A549 (cell line): Measurements from ENCODE around the gene SPAG5. TPM values are rescaled to one million over a fixed set of nuclear protein-coding genes. Genes with fewer than 3 reads are reported as not detected.
A peak's percentile ranks its signal among the peaks of the same experiment; 100 is the strongest.

ENCODE experiments used
- ATAC-seq, 2 experiments: fragments of 200-7000 bp in 1 of 2; fragments of >200 bp in 1 of 2; cut with Nextera tagmentation in 1 of 2; cut with Tn5 transposase in 1 of 2; 3 replicates each; pipeline versions ENCODE4 v1.8.0 to v1.9.1; 2018 to 2020; ENCODE audit warnings: mild to moderate bottlenecking in 1 of 2, moderate library complexity in 1 of 2
- CTCF ChIA-PET: fragments of 300-600 bp; sonication (Branson Sonifier 250); formaldehyde crosslinking; extraction: SDS; loops from one replicate; lab custom pipeline; 2021; ENCODE audit warnings: antibody characterized with exemption, inconsistent platforms; lab: Yijun Ruan, JAX
- POLR2A ChIA-PET: fragments of 350-600 bp; formaldehyde crosslinking; extraction: SDS; loops from one replicate; lab custom pipeline; 2021; ENCODE audit warnings: antibody characterized with exemption, inconsistent platforms; lab: Yijun Ruan, JAX
- DNase-seq, 2 experiments: peaks; one replicate each; pipeline versions ENCODE4 v3.0.0 to v3.0.0-alpha.2; 2011 to 2016; ENCODE audit warnings: low read depth in 1 of 2, low spot score in 1 of 2
- FAIRE-seq: peaks from 2 replicates; lab custom pipeline; 2011; peaks lifted over from hg19 to GRCh38; lab: Jason Lieb, UNC
- H3K27ac ChIP-seq, 2 experiments: fragments of >200 bp; sonication (Bioruptor Twin); formaldehyde crosslinking; 3 replicates each; pipeline ENCODE4 v1.5.1; 2016 to 2017
- H3K4me1 ChIP-seq: fragments of >200 bp; sonication (Bioruptor Twin); formaldehyde crosslinking; 3 replicates; pipeline ENCODE4 v1.6.1; 2016
- H3K4me2 ChIP-seq: fragments of >200 bp; sonication (Bioruptor Twin); formaldehyde crosslinking; 3 replicates; pipeline ENCODE4 v1.6.1; 2016
- H3K4me3 ChIP-seq: fragments of >200 bp; sonication (Bioruptor Twin); formaldehyde crosslinking; 3 replicates; pipeline ENCODE4 v1.5.1; 2016
- H3K9me3 ChIP-seq: fragments of >200 bp; sonication (Bioruptor Twin); formaldehyde crosslinking; 3 replicates; pipeline ENCODE4 v1.6.1; 2016
- BHLHE40 ChIP-seq: IDR thresholded peaks from 2 replicates; pipeline ENCODE4 v1.6.1; 2012; ENCODE audit warnings: low read depth, low read length, inconsistent platforms
- CEBPB ChIP-seq, 2 experiments: fragments of >200 bp in 1 of 2; sonication (Bioruptor Twin) in 1 of 2; formaldehyde crosslinking in 1 of 2; IDR thresholded peaks; 2 replicates each; pipeline ENCODE4 v1.6.1; 2012 to 2016
- CHD2 ChIP-seq: fragments of 150-350 bp; IDR thresholded peaks from 2 replicates; pipeline ENCODE4 v1.6.1; 2014; ENCODE audit warnings: low read length; ENCODE audit not compliant: partially characterized antibody
- EP300 ChIP-seq, 2 experiments: fragments of >200 bp; sonication (Bioruptor Twin); formaldehyde crosslinking; IDR thresholded peaks; 2 replicates in 1 of 2; 3 replicates in 1 of 2; pipeline ENCODE4 v1.6.1; 2016 to 2017
- ESRRA ChIP-seq: fragments of 150-350 bp; IDR thresholded peaks from 2 replicates; pipeline ENCODE4 v1.6.1; 2014; ENCODE audit warnings: mild to moderate bottlenecking, low read length, borderline replicate concordance
- FOSL2 ChIP-seq, 2 experiments: fragments of 450-650 bp in 1 of 2; fragments of >200 bp in 1 of 2; sonication (Bioruptor Twin) in 1 of 2; formaldehyde crosslinking; IDR thresholded peaks; 2 replicates each; pipeline versions ENCODE4 v1.5.0 to v1.6.1; 2016 to 2020; ENCODE audit warnings: mild to moderate bottlenecking in 1 of 2, moderate library complexity in 1 of 2
- KDM5A ChIP-seq: fragments of 200-600 bp; sonication (generic); IDR thresholded peaks from 2 replicates; pipeline ENCODE4 v1.6.1; 2016; ENCODE audit warnings: antibody characterized with exemption, mild to moderate bottlenecking
- MAFK ChIP-seq: fragments of 450-650 bp; IDR thresholded peaks from 2 replicates; pipeline ENCODE4 v1.6.1; 2014; ENCODE audit not compliant: partially characterized antibody
- MYC ChIP-seq: IDR thresholded peaks from 2 replicates; pipeline ENCODE4 v1.6.1; 2012; ENCODE audit warnings: mild to moderate bottlenecking, inconsistent platforms, low read length, improper control_type of control experiment, borderline replicate concordance
- NFE2L2 ChIP-seq: fragments of 150-350 bp; conservative IDR thresholded peaks from 2 replicates; pipeline ENCODE4 v1.6.1; 2014; ENCODE audit warnings: low read length
- RAD21 ChIP-seq, 2 experiments: fragments of >200 bp in 1 of 2; sonication (Bioruptor Twin) in 1 of 2; formaldehyde crosslinking in 1 of 2; IDR thresholded peaks in 1 of 2; conservative IDR thresholded peaks in 1 of 2; 2 replicates in 1 of 2; 3 replicates in 1 of 2; pipeline ENCODE4 v1.6.1; 2012 to 2018; ENCODE audit warnings: inconsistent platforms in 1 of 2
- RCOR1 ChIP-seq: fragments of 150-350 bp; IDR thresholded peaks from 2 replicates; pipeline ENCODE4 v1.6.1; 2014; ENCODE audit warnings: antibody characterized with exemption, low read length, low read depth
- RFX5 ChIP-seq: fragments of 450-650 bp; IDR thresholded peaks from 2 replicates; pipeline ENCODE4 v1.7.1; 2014; ENCODE audit warnings: antibody characterized with exemption, mild to moderate bottlenecking, moderate library complexity
- TP53 ChIP-seq: fragments of 250-450 bp; sonication (Bioruptor Pico); IDR thresholded peaks from 2 replicates; pipeline ENCODE4 v1.5.0; 2021; ENCODE audit warnings: mild to moderate bottlenecking, moderate library complexity
- ZC3H11A ChIP-seq: fragments of 450-650 bp; IDR thresholded peaks from 2 replicates; pipeline ENCODE4 v1.6.1; 2014; ENCODE audit warnings: antibody characterized with exemption, mild to moderate bottlenecking
- WGBS: methylation state at CpG from one replicate; pipeline ENCODE4 v1.1.6; 2017; ENCODE audit errors: missing lambda C conversion rate; 5-methylcytosine and 5-hydroxymethylcytosine counted together
- polyA plus RNA-seq, 4 experiments: library from polyadenylated mRNA; depleted of rRNA in 3 of 4; stranded (reverse); fragments of >200 nt; fragmentation: RNase III in 1 of 4; extraction: RNeasy Plus Mini Kit Qiagen cat#74134 plus additional on column Dnase treatment in 1 of 4; gene quantifications; 2 replicates in 3 of 4; 3 replicates in 1 of 4; pipeline ENCODE4 v1.2.3, GENCODE V29; 2011 to 2017
- TF ChIP-seq, protein P1 (sequence below): fragments of 150-350 bp; IDR thresholded peaks from 2 replicates; pipeline ENCODE4 v1.6.1; 2014; ENCODE audit warnings: low read depth, mild to moderate bottlenecking, low read length
- TF ChIP-seq, protein P2 (sequence below): fragments of >200 bp; sonication (Bioruptor Twin); formaldehyde crosslinking; IDR thresholded peaks from 3 replicates; pipeline ENCODE4 v1.6.1; 2016
- TF ChIP-seq, protein P3 (sequence below): fragments of 200-600 bp; sonication (generic); IDR thresholded peaks from 2 replicates; pipeline ENCODE4 v1.6.1; 2016; ENCODE audit warnings: antibody characterized with exemption, mild to moderate bottlenecking, moderate library complexity

Gene SPAG5
- polyA plus RNA-seq, 2 of the 4 experiments (the other 2 are of a cell fraction), result 111 TPM

DNA sequence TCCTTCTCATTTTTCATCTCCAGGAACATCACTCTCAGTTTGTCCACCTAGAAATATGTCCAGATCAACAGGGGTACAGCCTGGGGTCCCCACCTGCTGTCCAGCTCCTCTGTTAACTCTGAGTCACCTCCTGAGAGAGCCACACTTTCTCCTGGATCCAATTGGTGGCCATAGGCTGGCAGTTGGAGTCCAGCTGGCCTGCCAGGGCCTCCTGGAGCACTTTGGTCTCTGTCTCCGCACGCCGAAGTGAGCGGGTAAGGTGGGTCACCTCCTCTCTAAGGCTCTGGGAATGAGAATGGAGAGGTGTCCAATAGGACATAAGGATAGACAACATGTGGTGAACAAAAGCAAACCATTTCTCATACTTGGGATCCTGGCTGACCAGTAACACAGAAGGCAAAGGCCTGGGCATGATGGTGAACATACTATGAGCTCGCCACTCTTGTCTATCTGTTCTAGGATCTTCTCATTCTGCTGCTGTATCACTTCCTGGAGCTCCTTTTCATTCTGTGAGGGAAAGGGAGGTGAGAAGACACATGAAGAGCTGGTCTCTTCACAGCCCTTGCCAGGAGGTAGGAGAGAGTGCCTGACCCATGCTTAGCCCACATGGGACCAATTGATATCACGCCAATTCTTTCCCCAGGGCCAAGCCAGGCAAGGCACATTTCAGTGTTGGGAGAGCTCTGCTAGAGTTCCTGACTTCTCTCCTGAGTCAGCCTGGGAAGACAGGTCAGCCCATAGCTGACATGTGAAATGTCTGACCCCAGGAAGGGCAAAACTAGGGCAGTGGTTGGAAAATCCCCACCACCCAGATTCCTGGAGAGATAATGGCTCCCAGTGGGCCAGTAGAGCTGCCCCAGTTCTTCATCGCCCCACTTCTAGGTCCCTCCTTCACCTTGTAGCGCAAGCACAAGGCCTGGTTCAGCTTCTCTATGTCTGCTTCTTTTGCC, 20.3 kb downstream of the SPAG5 start:
- ChIA-PET CTCF (interaction anchor here (0.9 to 1.7 kb wide), 4 partner anchors 34 to 83 kb away, joined by 3 to 8 read pairs (median 6); no protein-coding TSS in a partner anchor), POLR2A (no interaction called here)
- peaks cover 4% of the 10 kb centered on the region; the same call in 2 of the 3 replicates for H3K4me1 ChIP-seq
- 96% methylated on average over 8 of the region's 8 CpGs for WGBS
- H3K4me2 ChIP-seq, result no peak overlapping the region
- no peak for ATAC-seq
- no peak overlapping the region for H3K27ac ChIP-seq
- no peak overlapping the region for H3K4me3 ChIP-seq
- FAIRE-seq, result no peak
- H3K9me3 ChIP-seq, result no peaks in the 10 kb centered on the region
- no peak for DNase-seq
- TF ChIP-seq FOSL2 (IDR thresholded peaks at IDR 0.05), result no peak
- no peak for TF ChIP-seq FOSL2 (CRISPR knock-in tag; IDR thresholded peaks at IDR 0.05)
- TF ChIP-seq NFE2L2, result no peak
- no peak for TF ChIP-seq RAD21 (conservative IDR thresholded peaks at IDR 0.05 in 1 of 2, IDR thresholded peaks at IDR 0.05 in 1 of 2)
- no peak for TF ChIP-seq MYC
- TF ChIP-seq CEBPB (IDR thresholded peaks at IDR 0.05), result no peak

DNA sequence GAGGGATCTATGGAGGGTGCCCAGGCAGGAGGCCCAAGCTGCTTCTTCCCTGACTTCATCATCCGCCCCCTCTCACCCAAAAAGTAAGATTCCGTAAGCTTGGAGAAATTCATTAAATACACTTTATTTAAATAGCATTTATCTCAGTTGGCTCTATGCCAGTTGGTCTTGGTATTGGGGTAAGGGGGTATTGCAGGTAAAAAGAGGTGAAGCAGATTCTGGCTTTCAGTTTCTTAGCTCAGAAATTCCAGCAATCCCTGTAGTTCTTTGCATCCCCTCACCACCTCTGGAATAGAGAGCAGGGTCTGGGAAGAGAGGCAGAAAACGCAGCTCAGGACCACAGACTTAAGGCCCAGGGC, 21.4 kb downstream of the SPAG5 start:
- no peak overlapping the region for H3K27ac ChIP-seq
- 96% methylated on average over 3 of the region's 3 CpGs for WGBS
- FAIRE-seq (no peak), DNase-seq (no peak), ATAC-seq (no peak)
- ChIA-PET CTCF (interaction anchor here (0.6 to 1.9 kb wide), 7 partner anchors 8 to 254 kb away, joined by 3 to 8 read pairs (median 6); no protein-coding TSS in a partner anchor), POLR2A (no interaction called here)
- no peaks in the 10 kb centered on the region for H3K9me3 ChIP-seq
- H3K4me2 ChIP-seq, result peak overlapping the region; percentile 36; the same call in 2 of the 3 replicates
- H3K4me3 ChIP-seq, result no peak overlapping the region
- H3K4me1 ChIP-seq, result peaks cover 14% of the 10 kb centered on the region
- no peak for TF ChIP-seq RFX5
- no peak for TF ChIP-seq MAFK
- no peak for TF ChIP-seq CHD2
- TF ChIP-seq TP53, result no peak
- no peak for TF ChIP-seq BHLHE40
- TF ChIP-seq, protein P1, sequence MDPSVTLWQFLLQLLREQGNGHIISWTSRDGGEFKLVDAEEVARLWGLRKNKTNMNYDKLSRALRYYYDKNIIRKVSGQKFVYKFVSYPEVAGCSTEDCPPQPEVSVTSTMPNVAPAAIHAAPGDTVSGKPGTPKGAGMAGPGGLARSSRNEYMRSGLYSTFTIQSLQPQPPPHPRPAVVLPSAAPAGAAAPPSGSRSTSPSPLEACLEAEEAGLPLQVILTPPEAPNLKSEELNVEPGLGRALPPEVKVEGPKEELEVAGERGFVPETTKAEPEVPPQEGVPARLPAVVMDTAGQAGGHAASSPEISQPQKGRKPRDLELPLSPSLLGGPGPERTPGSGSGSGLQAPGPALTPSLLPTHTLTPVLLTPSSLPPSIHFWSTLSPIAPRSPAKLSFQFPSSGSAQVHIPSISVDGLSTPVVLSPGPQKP, result no peak
- no peak for TF ChIP-seq ZC3H11A
- TF ChIP-seq KDM5A, result no peak
- TF ChIP-seq ESRRA, result no peak
- TF ChIP-seq FOSL2 (IDR thresholded peaks at IDR 0.05), result no peak
- TF ChIP-seq FOSL2 (CRISPR knock-in tag; IDR thresholded peaks at IDR 0.05), result no peak
- TF ChIP-seq, protein P2, sequence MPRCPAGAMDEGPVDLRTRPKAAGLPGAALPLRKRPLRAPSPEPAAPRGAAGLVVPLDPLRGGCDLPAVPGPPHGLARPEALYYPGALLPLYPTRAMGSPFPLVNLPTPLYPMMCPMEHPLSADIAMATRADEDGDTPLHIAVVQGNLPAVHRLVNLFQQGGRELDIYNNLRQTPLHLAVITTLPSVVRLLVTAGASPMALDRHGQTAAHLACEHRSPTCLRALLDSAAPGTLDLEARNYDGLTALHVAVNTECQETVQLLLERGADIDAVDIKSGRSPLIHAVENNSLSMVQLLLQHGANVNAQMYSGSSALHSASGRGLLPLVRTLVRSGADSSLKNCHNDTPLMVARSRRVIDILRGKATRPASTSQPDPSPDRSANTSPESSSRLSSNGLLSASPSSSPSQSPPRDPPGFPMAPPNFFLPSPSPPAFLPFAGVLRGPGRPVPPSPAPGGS, result no peak
- no peak for TF ChIP-seq EP300 (IDR thresholded peaks at IDR 0.05)
- TF ChIP-seq RCOR1, result no peak
- TF ChIP-seq, protein P3, sequence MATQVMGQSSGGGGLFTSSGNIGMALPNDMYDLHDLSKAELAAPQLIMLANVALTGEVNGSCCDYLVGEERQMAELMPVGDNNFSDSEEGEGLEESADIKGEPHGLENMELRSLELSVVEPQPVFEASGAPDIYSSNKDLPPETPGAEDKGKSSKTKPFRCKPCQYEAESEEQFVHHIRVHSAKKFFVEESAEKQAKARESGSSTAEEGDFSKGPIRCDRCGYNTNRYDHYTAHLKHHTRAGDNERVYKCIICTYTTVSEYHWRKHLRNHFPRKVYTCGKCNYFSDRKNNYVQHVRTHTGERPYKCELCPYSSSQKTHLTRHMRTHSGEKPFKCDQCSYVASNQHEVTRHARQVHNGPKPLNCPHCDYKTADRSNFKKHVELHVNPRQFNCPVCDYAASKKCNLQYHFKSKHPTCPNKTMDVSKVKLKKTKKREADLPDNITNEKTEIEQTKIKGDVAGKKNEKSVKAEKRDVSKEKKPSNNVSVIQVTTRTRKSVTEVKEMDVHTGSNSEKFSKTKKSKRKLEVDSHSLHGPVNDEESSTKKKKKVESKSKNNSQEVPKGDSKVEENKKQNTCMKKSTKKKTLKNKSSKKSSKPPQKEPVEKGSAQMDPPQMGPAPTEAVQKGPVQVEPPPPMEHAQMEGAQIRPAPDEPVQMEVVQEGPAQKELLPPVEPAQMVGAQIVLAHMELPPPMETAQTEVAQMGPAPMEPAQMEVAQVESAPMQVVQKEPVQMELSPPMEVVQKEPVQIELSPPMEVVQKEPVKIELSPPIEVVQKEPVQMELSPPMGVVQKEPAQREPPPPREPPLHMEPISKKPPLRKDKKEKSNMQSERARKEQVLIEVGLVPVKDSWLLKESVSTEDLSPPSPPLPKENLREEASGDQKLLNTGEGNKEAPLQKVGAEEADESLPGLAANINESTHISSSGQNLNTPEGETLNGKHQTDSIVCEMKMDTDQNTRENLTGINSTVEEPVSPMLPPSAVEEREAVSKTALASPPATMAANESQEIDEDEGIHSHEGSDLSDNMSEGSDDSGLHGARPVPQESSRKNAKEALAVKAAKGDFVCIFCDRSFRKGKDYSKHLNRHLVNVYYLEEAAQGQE, result no peak
